Stomach (tissue), 9 donors: Measurements from ENCODE around the gene GCNT2. TPM values are rescaled to one million over a fixed set of nuclear protein-coding genes. Genes with fewer than 3 reads are reported as not detected.
A peak's percentile ranks its signal among the peaks of the same experiment; 100 is the strongest.

Experiments used
- DNase-seq, 2 donors: peaks; one replicate each; pipeline versions ENCODE4 v3.0.0 to v3.0.0-alpha.2; 2013 to 2019
- H3K27ac ChIP-seq, 5 donors: fragments of 200-600 bp in 4 of 5; sonication (generic) in 4 of 5; one replicate each; pipeline ENCODE4 v1.5.1; 2013 to 2019; ENCODE audit warnings: mild to moderate bottlenecking in 1 of 5, moderate library complexity in 1 of 5
- H3K27me3 ChIP-seq, 3 donors: fragments of 200-600 bp; sonication (generic); one replicate each; pipeline ENCODE4 v1.5.1; 2017 to 2019; ENCODE audit warnings: mixed run types in 1 of 3
- H3K36me3 ChIP-seq, 4 donors: fragments of 200-600 bp; sonication (generic); 1 replicate in 3 of 4; 2 replicates in 1 of 4; pipeline ENCODE4 v1.5.1; 2016 to 2019
- H3K4me1 ChIP-seq, 4 donors: fragments of 200-600 bp; sonication (generic); one replicate each; pipeline ENCODE4 v1.5.1; 2016 to 2019
- H3K4me3 ChIP-seq, 4 donors: fragments of 200-600 bp; sonication (generic) in 3 of 4; one replicate each; pipeline ENCODE4 v1.5.1; 2016 to 2019; ENCODE audit warnings: mild to moderate bottlenecking in 1 of 4
- H3K9me3 ChIP-seq, 4 donors: fragments of 200-600 bp; sonication (generic); one replicate each; pipeline ENCODE4 v1.5.1; 2016 to 2019
- CTCF ChIP-seq, 7 experiments: fragments of 450-650 bp in 4 of 7; fragments of 200-600 bp in 3 of 7; sonication (generic) in 3 of 7; IDR thresholded peaks; one replicate each; pipeline ENCODE4 v1.5.1; 2016 to 2019; ENCODE audit warnings: antibody characterized with exemption in 7 of 7, control low read depth in 2 of 7, mild to moderate bottlenecking in 1 of 7
- EP300 ChIP-seq: sonication (generic); formaldehyde crosslinking; IDR thresholded peaks from one replicate; pipeline ENCODE4 v1.6.1; 2017; ENCODE audit warnings: antibody characterized with exemption
- POLR2A ChIP-seq, 4 donors: fragments of 450-650 bp; IDR thresholded peaks; one replicate each; pipeline ENCODE4 v1.6.1; 2016; ENCODE audit warnings: antibody characterized with exemption in 4 of 4, control low read depth in 2 of 4, mild to moderate bottlenecking in 1 of 4, moderate library complexity in 1 of 4
- POLR2AphosphoS5 ChIP-seq, 3 donors: sonication (generic); formaldehyde crosslinking; IDR thresholded peaks; one replicate each; pipeline ENCODE4 v1.6.1; 2016; ENCODE audit warnings: antibody characterized with exemption in 3 of 3
- WGBS, 5 donors: extraction: QIAGEN DNeasy Blood & Tissue Kit in 3 of 5; methylation state at CpG; one replicate each; pipeline versions ENCODE4 v1.1.5 to v1.1.7; 2013 to 2018; 5-methylcytosine and 5-hydroxymethylcytosine counted together
- intact Hi-C: fragments of 100-400 bp; cut with DNase I; formaldehyde crosslinking; loops from one replicate; pipeline ENCODE4 v1.15.1; 2023; ENCODE audit warnings: low total_unique reads
- polyA plus RNA-seq, 3 donors: library from polyadenylated mRNA; stranded (reverse); fragments of 200-250 nt; gene quantifications; one replicate each; pipeline ENCODE4 v1.2.3, GENCODE V29; 2013
- total RNA-seq, 5 donors: library from RNA; depleted of rRNA; stranded (reverse); fragments of >200 nt; gene quantifications; one replicate each; pipeline versions ENCODE4 v1.1.0 to v1.2.3, GENCODE V29; 2014 to 2016
- donor health status: healthy with polysubstance abuse.
- donor health status: Bipolar disorder and iron deficiency.
- donor health status: healthy.

GCNT2 gene
- total and polyA plus RNA-seq, 8 donors: 4.5 to 132 (median 29.7) TPM

- no peaks in the 10 kb centered on the region for H3K4me1 ChIP-seq
- no peaks in the 10 kb centered on the region for H3K9me3 ChIP-seq
Observed at GRCh38 chr6:10495029-10495428, 26.1 kb upstream of the GCNT2 start.

GRCh38 chr6:10505529-10505928 lies 15.6 kb upstream of the GCNT2 start:
- intact Hi-C loops: loop anchor here (10.0 kb wide), 1 partner anchor 189 kb away; the partner anchor contains the start of genes C6orf52 and PAK1IP1
- TF ChIP-seq EP300 (no peak), POLR2A (IDR thresholded peaks at IDR 0.05) (no peak), CTCF (IDR thresholded peaks at IDR 0.05) (no peak), POLR2AphosphoS5 (IDR thresholded peaks at IDR 0.05) (no peak)
- no peaks in the 10 kb centered on the region for H3K9me3 ChIP-seq
- no peaks in the 10 kb centered on the region for H3K36me3 ChIP-seq
- H3K4me1 ChIP-seq: peaks cover 5 to 29% (median 13%) of the 10 kb centered on the region in 4 donors
- H3K4me3 ChIP-seq: no peak overlapping the region
- DNase-seq: no peak
- 72 to 90% (median 82%) methylated on average over 6 of the region's 6 CpGs for WGBS, 5 donors
- H3K27me3 ChIP-seq: peaks cover 0 to 4% (median 0%) of the 10 kb centered on the region in 3 donors
- H3K27ac ChIP-seq: no peak overlapping the region

More at GRCh38 chr6:10495029-10495428, 26.1 kb upstream of the GCNT2 start:
- no peak overlapping the region for H3K27ac ChIP-seq
- no peak for TF ChIP-seq POLR2AphosphoS5 (IDR thresholded peaks at IDR 0.05)
- TF ChIP-seq POLR2A (IDR thresholded peaks at IDR 0.05): no peak
- no peak for TF ChIP-seq EP300
- no peak for TF ChIP-seq CTCF (IDR thresholded peaks at IDR 0.05)
- intact Hi-C loops: no loop called here
- no peak overlapping the region for H3K4me3 ChIP-seq
- H3K36me3 ChIP-seq: no peaks in the 10 kb centered on the region
- H3K27me3 ChIP-seq: peaks cover 0 to 2% (median 0%) of the 10 kb centered on the region in 3 donors
- 73 to 88% (median 78%) methylated on average over 10 to 14 of the region's 14 CpGs for WGBS, 5 donors
- DNase-seq: no peak

- Histone ChIP-seq H3K36me3 (no peaks in the 10 kb centered on the region), H3K27me3 (peaks cover 0 to 4% (median 0%) of the 10 kb centered on the region in 3 donors), H3K4me1 (peaks cover 5 to 41% (median 19%) of the 10 kb centered on the region in 4 donors), H3K9me3 (no peaks in the 10 kb centered on the region), H3K4me3 (no peak overlapping the region), H3K27ac (peak overlapping the region in 1 of 5 donors; percentile 66)
- 78 to 92% (median 85%) methylated on average over 6 of the region's 6 CpGs for WGBS, 5 donors
- intact Hi-C loops: loop anchor here (10.0 kb wide), 1 partner anchor 188 kb away; the partner anchor contains the start of genes C6orf52 and PAK1IP1
- DNase-seq: no peak
- TF ChIP-seq POLR2AphosphoS5 (IDR thresholded peaks at IDR 0.05) (no peak), POLR2A (IDR thresholded peaks at IDR 0.05) (no peak), CTCF (IDR thresholded peaks at IDR 0.05) (no peak), EP300 (no peak)
Observed at GRCh38 chr6:10507298-10507697, 13.9 kb upstream of the GCNT2 start.

GRCh38 chr6:10507715-10508114 lies 13.4 kb upstream of the GCNT2 start:
- no peaks in the 10 kb centered on the region for H3K36me3 ChIP-seq
- peak overlapping the region; percentile 20 to 67 (median 60) for H3K27ac ChIP-seq
- no peak for TF ChIP-seq EP300
- TF ChIP-seq POLR2A (IDR thresholded peaks at IDR 0.05): no peak
- TF ChIP-seq POLR2AphosphoS5 (IDR thresholded peaks at IDR 0.05): no peak
- no peak for TF ChIP-seq CTCF (IDR thresholded peaks at IDR 0.05)
- H3K4me1 ChIP-seq: peaks cover 5 to 41% (median 19%) of the 10 kb centered on the region in 4 donors
- intact Hi-C loops: loop anchor here (10.0 kb wide), 1 partner anchor 187 kb away; the partner anchor contains the start of genes C6orf52 and PAK1IP1
- no peak overlapping the region for H3K4me3 ChIP-seq
- WGBS, 5 donors: 78 to 89% (median 85%) methylated on average over 5 of the region's 5 CpGs
- H3K27me3 ChIP-seq: no peaks in the 10 kb centered on the region
- no peak for DNase-seq
- H3K9me3 ChIP-seq: no peaks in the 10 kb centered on the region
